Measurements from ENCODE around the gene NDUFB10.

NDUFB10 gene

DNA sequence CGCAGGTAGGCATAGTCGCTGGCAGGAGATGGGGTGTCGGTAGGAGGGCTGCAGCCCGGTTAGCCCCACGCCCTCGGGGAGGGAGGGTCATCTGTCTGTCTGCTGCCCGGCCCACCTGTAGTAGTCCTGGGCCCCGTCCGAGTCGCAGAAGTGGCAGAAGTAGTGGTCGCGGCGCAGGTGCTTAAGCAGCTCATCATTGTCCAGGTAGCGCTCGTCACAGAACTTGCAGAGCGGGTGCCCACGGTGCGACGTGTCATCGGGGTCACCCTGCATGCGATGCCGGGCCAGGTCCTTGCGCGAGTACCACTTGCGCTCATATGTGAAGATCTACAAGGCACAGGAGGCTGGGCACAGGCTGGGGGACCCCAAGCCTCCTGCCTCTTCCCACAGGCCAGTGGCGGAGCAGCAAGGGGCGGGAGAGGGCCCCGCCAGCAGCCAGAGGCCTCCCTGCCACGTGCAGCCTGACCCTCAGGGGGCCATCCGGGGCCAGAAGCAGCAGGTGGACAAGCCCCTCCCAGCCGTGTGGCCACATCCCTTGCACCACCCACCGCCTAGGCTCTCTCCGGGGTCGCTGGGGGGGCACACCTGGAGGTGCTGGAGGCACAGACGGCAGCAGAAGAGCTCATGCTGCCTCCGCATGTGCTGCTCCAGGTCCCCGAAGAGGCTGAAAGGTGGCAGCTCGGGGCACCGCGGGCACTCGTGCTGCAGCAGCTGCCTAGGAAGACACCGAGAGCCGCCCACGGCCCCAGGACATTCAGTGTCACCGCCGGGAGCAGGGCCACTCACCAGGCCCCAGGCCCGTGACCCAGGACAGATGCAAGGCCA, 43.3 kb downstream of the NDUFB10 start:
- no peak for DNase-seq (ENCODE audit: low spot score)

DNA sequence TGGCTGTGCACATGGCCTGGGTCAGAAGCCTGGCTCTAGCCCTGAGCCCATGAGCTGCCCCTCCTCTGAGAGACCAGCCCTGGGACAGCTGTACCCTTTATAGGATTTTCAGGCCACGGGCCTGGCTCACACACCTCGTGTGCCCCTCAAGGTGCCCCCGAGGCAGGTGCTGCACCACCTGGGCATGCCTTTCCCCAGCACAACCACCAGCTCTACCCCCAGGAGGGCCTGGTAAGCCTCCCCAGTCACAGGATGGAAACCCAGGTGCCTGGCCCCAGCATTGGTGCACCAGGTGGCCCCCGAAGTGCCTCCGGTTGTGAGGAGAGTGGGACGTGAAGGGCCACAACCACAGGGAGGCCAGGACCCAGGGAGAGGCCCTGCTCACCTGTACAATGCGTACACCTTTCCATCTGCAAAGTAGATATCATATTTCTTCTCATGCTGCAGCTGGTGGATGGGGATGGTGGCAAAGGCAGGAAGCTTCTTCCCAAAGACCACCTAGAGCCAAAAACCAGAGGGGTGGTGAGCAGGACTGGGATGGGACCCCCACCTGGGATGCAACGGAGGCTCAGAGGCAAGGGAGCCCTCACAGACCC, 44.0 kb downstream of the NDUFB10 start:
- no peak for DNase-seq (ENCODE audit: low spot score)

DNA sequence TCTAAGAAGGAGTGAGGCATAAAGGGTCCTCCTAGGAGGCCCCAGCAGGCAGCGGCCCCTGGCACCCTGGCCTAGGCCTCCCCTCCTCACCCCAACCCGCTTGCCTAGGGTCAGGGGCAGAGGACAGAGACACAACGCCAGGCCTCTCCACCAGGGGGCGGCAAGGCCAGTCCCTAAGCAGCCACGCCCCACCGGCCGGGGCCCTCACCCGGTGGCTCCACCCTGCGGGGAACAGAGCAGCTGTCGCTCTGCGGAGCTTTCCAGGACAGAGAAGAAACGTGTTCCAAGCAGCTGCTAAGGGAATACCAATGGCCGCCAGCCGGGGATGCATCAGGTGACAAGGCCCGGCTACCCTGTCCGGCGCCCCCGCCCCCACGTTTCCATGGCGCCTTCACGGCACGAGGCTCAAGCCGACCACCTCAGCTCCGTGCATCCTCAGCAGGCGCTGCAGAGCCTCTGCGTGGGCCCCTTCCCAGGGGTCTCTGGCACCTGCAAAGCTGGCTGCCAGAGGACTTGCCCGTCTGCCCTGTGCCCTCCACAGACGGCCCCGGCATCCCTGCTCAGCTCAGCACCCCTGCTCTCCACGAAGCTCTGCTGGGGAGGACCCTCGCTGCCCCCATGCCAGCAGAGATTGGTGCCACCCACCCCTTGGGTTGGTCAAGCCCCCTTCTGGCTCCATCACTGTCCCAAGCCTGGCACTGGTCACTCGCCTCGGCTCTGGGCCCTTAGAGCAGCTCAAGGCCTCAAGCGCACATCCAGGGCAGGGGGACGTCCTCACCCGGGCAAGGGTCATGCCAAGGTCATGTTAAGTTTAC, 44.7 kb downstream of the NDUFB10 start:
- DNase-seq (ENCODE audit: low spot score): peak; percentile 97

DNA sequence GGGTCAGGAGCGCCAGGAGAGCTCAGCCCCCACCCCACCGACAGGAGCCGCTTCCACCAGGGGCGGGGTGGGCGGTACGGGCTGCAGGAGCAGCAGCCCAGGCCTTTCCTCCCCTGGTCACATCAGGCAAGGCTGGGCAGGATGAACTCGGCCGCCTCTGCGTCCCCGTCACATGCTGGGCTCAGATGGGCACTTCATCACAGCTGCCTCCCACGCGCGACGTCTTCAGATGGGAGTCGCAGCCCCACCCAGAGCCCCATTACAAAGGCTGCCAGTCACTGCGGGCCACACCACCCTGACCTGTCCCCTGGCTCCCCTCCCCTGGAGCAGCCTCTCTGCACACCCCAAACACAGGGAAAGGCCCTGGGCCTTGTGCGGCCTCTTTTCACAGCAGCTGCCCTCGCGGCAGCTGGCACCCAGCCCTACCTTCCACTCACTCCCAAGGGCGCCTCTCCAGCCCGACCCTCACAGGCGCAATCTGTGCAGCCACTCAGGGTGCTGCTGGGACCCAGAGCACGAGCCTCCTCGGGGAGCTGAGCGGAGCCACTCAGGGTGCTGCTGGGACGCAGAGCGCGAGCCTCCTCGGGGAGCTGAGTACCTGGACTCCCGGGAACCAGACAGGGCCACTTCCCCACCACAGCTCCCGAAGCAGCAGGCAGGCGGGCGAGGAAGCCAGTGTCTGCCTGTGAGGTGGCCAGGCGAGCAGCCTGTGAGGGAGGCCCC, 45.6 kb downstream of the NDUFB10 start:
- no peak for DNase-seq (ENCODE audit: low spot score)

DNA sequence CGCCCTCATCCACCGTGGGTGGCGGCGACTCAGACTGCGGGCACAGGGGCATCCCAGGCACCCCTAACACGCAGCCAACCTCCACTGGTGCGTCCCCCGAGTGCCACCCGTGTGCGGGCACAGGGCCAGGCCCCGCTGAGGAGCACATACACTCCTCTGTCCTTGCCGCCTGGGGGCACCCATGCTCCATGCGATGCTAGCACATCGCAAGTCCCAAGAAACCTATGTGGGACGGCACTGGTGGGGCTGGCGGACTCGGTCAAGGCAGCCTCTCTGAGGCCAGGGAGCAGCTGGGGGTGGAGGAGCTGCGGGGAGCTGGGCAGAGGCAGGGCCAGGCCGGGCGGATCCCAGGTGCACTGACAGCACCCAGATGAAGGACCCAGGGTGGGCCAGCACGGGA, 46.3 kb downstream of the NDUFB10 start:
- DNase-seq (ENCODE audit: low spot score): no peak

DNA sequence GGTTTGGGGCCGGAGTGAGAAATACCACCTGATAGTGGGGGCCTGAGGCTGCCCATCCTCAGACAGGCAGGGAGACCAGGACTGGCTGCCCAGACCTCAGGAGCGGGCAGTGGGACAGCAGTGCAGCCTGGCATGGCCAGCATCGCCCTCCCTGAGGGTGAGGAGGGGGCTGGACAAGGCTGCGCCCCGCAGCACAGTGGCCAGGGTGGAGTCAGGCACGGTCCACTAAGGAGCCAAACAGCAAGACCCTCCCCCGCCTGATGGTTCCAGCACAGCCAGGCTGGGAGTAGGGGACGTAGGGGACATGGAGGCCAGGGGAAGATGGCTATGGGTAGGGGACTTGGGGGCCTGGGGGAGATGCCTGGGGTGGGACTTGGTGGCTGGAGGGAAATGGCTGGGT, 47.0 kb downstream of the NDUFB10 start:
- DNase-seq (ENCODE audit: low spot score): no peak

DNA sequence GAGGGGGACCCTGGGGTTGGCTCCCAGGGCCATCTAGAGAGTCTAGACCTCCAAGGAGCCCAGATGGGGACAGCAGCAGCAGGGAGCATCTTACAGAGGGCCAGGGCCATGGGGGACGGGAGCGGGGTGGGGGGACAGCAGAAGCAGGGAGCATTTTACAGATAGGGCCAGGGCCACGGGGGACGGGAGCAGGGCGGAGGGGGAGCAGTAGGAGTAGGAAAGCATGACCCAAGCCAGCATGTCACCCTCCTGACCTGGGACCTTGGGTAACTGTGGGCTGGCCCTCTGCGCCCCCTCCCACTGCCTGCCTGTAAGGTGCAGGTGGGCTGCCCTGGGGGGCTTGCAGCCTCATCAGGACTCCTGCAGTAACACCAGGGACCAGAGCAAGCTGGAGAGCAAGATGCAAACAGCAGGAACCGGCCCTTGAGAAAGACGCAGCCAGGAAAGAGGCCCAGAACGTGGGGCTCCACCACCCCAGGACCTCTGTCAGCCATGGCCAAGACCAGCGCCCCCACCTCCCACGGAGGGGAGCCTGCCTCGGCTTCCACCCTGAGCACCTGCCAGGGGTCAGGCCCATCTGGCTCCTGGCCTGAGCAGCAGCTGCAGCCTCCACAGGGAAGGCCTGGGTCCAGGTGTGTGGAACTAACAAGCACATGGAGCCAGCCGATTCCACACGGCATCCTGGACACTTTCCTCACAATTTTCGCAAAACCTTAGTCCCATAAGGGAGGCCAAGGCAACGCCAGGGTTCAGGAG, 47.9 kb downstream of the NDUFB10 start:
- DNase-seq (ENCODE audit: low spot score): no peak

DNA sequence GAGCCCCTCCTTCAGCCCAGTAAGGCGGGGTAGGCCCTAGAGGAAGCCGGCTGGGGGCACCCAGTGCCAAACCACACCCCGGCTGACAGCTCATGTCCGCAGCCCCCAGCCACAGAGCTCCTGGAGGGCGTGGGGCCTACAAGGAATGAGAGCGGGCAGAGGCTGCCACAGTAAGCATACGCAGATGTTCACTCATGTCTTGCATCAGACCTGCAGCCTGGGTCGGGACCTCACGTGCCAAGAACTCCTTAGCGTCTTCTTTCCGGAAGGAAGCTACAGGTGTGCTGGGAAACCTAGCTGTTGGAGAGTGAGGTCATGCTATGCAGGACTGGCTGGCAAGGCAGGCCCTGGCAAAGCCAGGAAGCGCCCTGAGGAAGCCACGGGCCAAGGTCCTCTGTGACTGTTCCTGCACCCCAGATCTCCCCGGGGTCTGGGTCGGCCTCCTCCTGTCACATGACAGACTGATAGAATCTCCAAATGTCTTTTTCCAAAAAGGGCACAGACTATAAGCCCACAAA, 48.7 kb downstream of the NDUFB10 start:
- DNase-seq (ENCODE audit: low spot score): no peak

DNA sequence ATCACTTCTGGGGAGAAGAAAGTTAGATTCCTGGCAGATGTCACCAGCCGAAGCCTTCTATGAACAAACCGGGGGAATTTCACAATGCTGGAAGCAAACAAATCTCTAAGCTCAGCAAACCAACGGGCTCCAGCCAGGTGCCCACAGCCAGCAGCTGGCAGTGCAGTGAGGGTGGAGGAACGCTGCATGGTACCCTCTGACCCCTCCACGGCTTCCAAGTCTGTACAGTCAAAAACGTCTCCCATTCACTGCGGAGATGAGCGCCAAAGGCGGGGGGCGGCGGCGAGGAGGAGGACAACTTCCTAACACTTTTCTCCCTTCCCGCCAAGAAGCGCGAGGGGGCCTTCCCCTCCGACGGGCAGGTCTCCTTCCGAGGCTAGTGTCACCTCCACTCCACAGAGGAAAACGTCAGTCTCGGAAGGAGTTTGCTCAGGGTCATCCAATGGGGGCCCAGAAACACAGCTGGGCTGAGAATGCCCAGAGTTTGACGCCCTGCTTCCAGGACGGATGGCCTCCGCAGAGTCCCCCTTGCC, 49.4 kb downstream of the NDUFB10 start:
- no peak for DNase-seq (ENCODE audit: low spot score)

DNA sequence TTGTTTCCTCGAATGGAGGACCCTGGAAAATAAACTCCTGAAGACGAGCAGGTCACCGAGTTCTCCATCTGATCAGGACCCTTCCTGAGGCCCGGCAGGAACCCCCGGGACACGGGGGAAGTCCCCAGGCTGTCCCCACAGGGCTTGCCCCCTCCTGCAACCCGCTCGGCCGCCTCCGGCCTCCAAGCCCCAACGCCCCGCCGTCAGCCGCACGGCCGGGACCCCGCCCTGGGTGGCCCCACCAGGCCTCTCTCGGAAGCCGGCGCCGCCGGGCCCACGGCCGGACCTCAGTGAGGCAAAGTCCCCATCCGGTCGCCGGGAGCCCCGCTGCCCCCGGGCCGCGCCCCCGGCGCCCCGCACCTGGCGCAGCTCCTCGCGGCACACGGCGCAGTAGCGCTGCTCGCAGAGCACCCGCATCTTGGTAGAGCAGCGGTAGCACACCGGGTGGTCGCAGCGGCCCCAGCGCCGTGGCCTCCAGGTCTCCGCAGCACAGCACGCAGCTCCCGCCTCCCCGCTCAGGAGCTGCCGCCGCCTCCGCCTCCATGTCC, 49.9 kb downstream of the NDUFB10 start:
- DNase-seq (ENCODE audit: low spot score): no peak

DNA sequence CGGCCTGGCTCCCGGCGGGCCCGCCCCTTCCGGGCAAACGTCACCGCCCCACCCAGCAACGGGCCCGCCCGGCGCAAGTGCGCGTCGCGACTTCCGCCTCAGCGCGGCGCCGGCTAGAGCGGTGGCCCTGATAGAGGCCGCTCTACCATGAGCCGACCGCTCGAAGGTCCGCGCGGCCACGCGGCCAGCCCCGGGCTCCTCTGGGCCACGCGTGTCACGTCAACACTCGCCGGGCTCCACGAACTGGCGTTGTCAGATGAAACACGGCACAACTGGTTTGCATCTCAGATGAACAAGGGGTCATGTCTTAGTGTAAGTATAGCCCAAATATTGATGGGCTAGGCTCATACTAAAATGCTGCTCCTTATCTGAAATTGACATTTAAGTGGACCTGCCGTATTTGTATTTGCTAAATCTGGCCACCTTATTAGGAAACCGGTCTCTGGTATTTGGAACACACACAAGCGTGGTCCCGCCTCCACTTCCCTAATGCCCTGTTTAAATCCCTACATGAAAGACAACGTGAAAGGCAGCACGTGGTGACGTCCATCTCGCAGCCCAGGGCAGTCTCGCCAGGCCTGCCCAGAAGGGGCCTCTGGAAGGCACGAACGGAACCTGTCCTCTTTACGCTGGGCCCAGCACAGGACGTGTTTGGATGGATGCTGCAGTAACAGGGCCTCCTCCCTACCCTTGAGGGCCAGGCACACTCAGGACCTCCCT, 50.6 kb downstream of the NDUFB10 start, which contains the start of gene ZNF598:
ZNF598 (minus strand) TSS at position 31 of the 720 bp plus-strand sequence.
- peak; percentile 88 for DNase-seq (ENCODE audit: low spot score)
